Keratinocyte (primary cell): ENCODE results near the gene FEZF1. TPM values are rescaled to one million over a fixed set of nuclear protein-coding genes. Genes with fewer than 3 reads are reported as not detected.

ENCODE experiments used
- DNase-seq: peaks from one replicate; pipeline ENCODE4 v3.0.0-alpha.2; 2011; ENCODE audit warnings: low read depth, missing footprints, low spot score
- FAIRE-seq: peaks from 2 replicates; lab custom pipeline; 2011; peaks lifted over from hg19 to GRCh38; lab: Jason Lieb, UNC
- H2AFZ ChIP-seq: 2 replicates; pipeline ENCODE4 v1.6.0; 2012; ENCODE audit warnings: low read length, control low read depth, inconsistent platforms; ENCODE audit not compliant: control insufficient read depth
- H3K27ac ChIP-seq: 2 replicates; pipeline ENCODE4 v1.5.1; 2011; ENCODE audit warnings: low read length; ENCODE audit not compliant: control insufficient read depth, insufficient read depth
- H3K27me3 ChIP-seq: 3 replicates; pipeline ENCODE4 v1.6.0; 2011; ENCODE audit warnings: low read length; ENCODE audit not compliant: control insufficient read depth, insufficient read depth; ENCODE audit errors: extremely low read depth
- H3K36me3 ChIP-seq, 2 experiments: 2 replicates in 1 of 2; 3 replicates in 1 of 2; pipeline ENCODE4 v1.5.1; 2011; ENCODE audit warnings: low read length in 2 of 2, mild to moderate bottlenecking in 1 of 2; ENCODE audit not compliant: control insufficient read depth in 2 of 2, insufficient read depth in 2 of 2; ENCODE audit errors: extremely low read depth in 1 of 2
- H3K4me1 ChIP-seq: 3 replicates; pipeline ENCODE4 v1.5.1; 2011; ENCODE audit warnings: low read length; ENCODE audit not compliant: control insufficient read depth, insufficient read depth; ENCODE audit errors: extremely low read depth
- H3K4me2 ChIP-seq: 3 replicates; pipeline ENCODE4 v1.6.0; 2011; ENCODE audit warnings: low read depth, low read length; ENCODE audit not compliant: control insufficient read depth, insufficient read depth; ENCODE audit errors: extremely low read depth
- H3K4me3 ChIP-seq, 3 experiments: fragments of 200-600 bp in 1 of 3; sonication (generic) in 1 of 3; 2 replicates in 2 of 3; 3 replicates in 1 of 3; pipeline ENCODE4 v1.5.1; 2011 to 2016; ENCODE audit warnings: low read length in 3 of 3, mild to moderate bottlenecking in 3 of 3, control low read depth in 2 of 3, inconsistent platforms in 1 of 3, low read depth in 1 of 3, mixed read lengths in 1 of 3, mixed run types in 1 of 3, moderate library complexity in 1 of 3; ENCODE audit not compliant: control insufficient read depth in 2 of 3, insufficient read depth in 2 of 3; ENCODE audit errors: extremely low read depth in 1 of 3
- H3K79me2 ChIP-seq: 2 replicates; pipeline ENCODE4 v1.6.0; 2012; ENCODE audit warnings: low read length; ENCODE audit not compliant: control insufficient read depth, insufficient read depth
- H3K9ac ChIP-seq: 3 replicates; pipeline ENCODE4 v1.6.0; 2011; ENCODE audit warnings: low read length; ENCODE audit not compliant: control insufficient read depth, insufficient read depth; ENCODE audit errors: extremely low read depth
- H3K9me1 ChIP-seq: 3 replicates; pipeline ENCODE4 v1.6.0; 2011; ENCODE audit warnings: low read length; ENCODE audit not compliant: control insufficient read depth, insufficient read depth; ENCODE audit errors: extremely low read depth
- H3K9me3 ChIP-seq: 2 replicates; pipeline ENCODE4 v1.5.1; 2012; ENCODE audit warnings: low read depth, low read length; ENCODE audit not compliant: control insufficient read depth
- H4K20me1 ChIP-seq: 3 replicates; pipeline ENCODE4 v1.6.0; 2011; ENCODE audit warnings: low read length; ENCODE audit not compliant: control insufficient read depth, insufficient read depth; ENCODE audit errors: extremely low read depth
- EZH2 ChIP-seq: IDR thresholded peaks from one replicate; pipeline ENCODE4 v1.6.1; 2012; ENCODE audit warnings: inconsistent platforms, mild to moderate bottlenecking, low read length, moderate library complexity
- dilution Hi-C: fragments of 300-500 bp; cut with MboI; formaldehyde crosslinking; loops from one replicate; pipeline ENCODE4 v1.7.0; 2020; ENCODE audit warnings: low sequenced_read_pairs; ENCODE audit not compliant: extremely low pct_ligation_motif_present
- polyA plus RNA-seq, 5 experiments: library from polyadenylated mRNA; depleted of rRNA in 3 of 5; stranded (reverse) in 3 of 5; stranded (forward) in 1 of 5; unstranded in 1 of 5; fragments of >200 nt; gene quantifications; 1 replicate in 1 of 5; 2 replicates in 3 of 5; 3 replicates in 1 of 5; pipeline versions ENCODE4 v1.2.1 to v1.2.3, GENCODE V29; 2011 to 2012; ENCODE audit warnings: missing spikeins in 2 of 5, low read depth in 1 of 5, low replicate concordance in 1 of 5
- TF ChIP-seq, protein P1 (sequence below), 3 experiments: IDR thresholded peaks in 1 of 3; conservative IDR thresholded peaks in 1 of 3; optimal IDR thresholded peaks in 1 of 3; 2 replicates in 2 of 3; 3 replicates in 1 of 3; pipeline versions ENCODE3 to v1.5.1; 2011; ENCODE audit warnings: low read length in 3 of 3, mild to moderate bottlenecking in 3 of 3, moderate library complexity in 2 of 3, control low read depth in 1 of 3, inconsistent platforms in 1 of 3; ENCODE audit not compliant: insufficient read depth in 2 of 3; ENCODE audit errors: extremely low read depth in 1 of 3

FEZF1 gene
- polyA plus RNA-seq, 1 donor (not counting 4 experiments of a cell fraction or from before 2014, with no cell fraction given), result not detected

DNA sequence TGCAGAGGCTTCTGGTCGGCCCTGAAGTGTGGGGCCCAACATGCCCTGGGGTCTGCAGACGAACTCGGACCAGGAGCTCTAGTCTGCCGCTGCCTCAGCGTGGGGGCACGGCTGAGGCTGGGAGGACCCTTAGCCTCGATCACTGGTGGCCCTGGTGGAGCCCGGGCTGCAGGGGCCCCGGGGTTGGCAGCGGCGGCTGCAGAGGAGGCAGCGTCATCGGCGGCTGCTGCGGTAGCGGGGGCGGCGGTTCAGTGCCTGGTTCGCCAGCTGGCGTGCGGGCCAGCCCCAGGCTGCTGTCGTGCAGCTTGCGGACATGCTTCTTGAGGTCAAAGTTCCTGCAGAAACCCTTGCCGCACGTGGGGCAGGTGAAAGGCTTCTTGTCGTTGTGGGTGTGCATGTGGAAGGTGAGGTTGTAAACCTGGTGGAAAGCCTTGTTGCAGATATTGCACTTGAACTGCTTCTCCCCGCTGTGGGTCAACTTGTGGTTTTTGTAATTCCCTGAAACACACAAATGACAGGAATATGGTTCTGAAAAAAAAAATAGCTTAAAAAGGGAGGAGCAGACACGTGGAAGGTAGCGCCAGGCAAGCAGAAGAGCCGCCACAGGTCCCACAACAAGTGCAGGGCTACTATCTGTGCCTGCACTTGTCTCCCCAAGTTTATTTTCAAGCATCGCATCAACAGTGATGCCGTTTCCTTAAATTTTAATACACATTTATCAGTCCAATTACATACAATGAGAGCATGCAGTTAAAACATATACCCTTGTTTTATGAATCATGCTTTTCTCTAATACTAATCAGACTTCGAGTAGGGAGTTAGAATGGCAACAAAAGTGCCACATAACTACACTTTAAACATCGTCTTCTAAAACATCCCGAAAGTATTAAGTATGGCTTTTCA is 2.4 kb downstream of the FEZF1 start:
- no peak overlapping the region for H3K27ac ChIP-seq
- TF ChIP-seq, protein P1, sequence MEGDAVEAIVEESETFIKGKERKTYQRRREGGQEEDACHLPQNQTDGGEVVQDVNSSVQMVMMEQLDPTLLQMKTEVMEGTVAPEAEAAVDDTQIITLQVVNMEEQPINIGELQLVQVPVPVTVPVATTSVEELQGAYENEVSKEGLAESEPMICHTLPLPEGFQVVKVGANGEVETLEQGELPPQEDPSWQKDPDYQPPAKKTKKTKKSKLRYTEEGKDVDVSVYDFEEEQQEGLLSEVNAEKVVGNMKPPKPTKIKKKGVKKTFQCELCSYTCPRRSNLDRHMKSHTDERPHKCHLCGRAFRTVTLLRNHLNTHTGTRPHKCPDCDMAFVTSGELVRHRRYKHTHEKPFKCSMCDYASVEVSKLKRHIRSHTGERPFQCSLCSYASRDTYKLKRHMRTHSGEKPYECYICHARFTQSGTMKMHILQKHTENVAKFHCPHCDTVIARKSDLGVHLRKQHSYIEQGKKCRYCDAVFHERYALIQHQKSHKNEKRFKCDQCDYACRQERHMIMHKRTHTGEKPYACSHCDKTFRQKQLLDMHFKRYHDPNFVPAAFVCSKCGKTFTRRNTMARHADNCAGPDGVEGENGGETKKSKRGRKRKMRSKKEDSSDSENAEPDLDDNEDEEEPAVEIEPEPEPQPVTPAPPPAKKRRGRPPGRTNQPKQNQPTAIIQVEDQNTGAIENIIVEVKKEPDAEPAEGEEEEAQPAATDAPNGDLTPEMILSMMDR (optimal IDR thresholded peaks at IDR 0.05 in 1 of 3, IDR thresholded peaks at IDR 0.05 in 1 of 3, conservative IDR thresholded peaks at IDR 0.05 in 1 of 3; ENCODE audit: extremely low read depth in 1 of 3, insufficient read depth in 2 of 3, low read length in 3 of 3), result no peak
- peak; percentile 8 for TF ChIP-seq EZH2
- H3K9me3 ChIP-seq, result peaks cover 6% of the 10 kb centered on the region
- H3K36me3 ChIP-seq, result no peaks in the 10 kb centered on the region
- peaks cover 4% of the 10 kb centered on the region for H4K20me1 ChIP-seq
- dilution Hi-C loops, result no loop called here
- H3K79me2 ChIP-seq, result no peaks in the 10 kb centered on the region
- H3K27me3 ChIP-seq, result peaks cover 82% of the 10 kb centered on the region
- DNase-seq (no peak), FAIRE-seq (no peak)
- H2AFZ ChIP-seq, result no peak overlapping the region
- H3K4me3 ChIP-seq, result no peak overlapping the region
- H3K4me2 ChIP-seq, result no peak overlapping the region
- H3K9ac ChIP-seq, result no peak overlapping the region
- H3K9me1 ChIP-seq, result no peaks in the 10 kb centered on the region
- no peaks in the 10 kb centered on the region for H3K4me1 ChIP-seq

DNA sequence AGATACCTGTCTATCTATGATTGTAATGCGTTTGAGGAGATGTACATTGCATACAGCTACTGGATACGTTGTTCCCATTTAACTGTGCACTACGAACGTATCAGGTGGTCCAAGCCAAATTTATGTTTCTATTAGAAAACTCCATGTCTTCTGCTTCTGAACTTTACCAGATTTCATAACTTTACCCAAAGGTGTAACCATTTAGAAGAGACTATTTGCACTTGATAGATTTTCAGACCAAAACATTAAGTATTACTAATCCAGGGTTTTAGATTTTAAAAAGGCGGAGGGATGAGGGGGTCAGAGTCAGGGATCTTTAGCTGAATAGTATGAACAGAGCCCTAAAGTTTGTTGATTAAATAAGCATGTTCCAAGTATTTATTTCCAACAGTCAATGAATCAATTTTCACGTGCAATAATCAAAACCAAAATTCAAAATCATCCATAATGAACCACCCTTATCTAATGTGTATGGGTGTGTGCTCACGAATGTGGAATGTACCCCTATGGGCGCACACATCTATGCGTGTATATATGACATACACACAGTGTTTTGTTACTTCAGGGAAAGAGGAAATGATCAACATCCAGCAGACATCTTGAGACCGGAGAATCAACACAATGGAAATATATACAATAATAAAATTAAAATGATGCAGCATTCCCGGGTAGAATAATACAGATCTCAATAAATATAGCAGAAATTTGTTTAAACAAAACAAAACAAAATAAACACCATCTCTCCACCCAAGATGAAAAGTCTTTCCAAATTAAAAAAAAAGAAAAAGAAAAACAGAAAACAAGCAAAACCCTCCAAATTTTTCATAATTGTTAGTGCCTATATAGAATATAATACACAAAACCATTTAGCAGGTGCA is 3.4 kb downstream of the FEZF1 start:
- FAIRE-seq, result no peak
- H2AFZ ChIP-seq, result no peak overlapping the region
- H3K79me2 ChIP-seq, result no peaks in the 10 kb centered on the region
- no peak overlapping the region for H3K27ac ChIP-seq
- peaks cover 73% of the 10 kb centered on the region for H3K27me3 ChIP-seq
- H3K9me3 ChIP-seq, result peaks cover 6% of the 10 kb centered on the region
- H3K4me1 ChIP-seq, result no peaks in the 10 kb centered on the region
- TF ChIP-seq EZH2, result no peak
- TF ChIP-seq, protein P1 (optimal IDR thresholded peaks at IDR 0.05 in 1 of 3, IDR thresholded peaks at IDR 0.05 in 1 of 3, conservative IDR thresholded peaks at IDR 0.05 in 1 of 3; ENCODE audit: extremely low read depth in 1 of 3, insufficient read depth in 2 of 3, low read length in 3 of 3), result no peak
- no peak overlapping the region for H3K4me3 ChIP-seq
- peaks cover 4% of the 10 kb centered on the region for H4K20me1 ChIP-seq
- dilution Hi-C loops, result no loop called here
- no peaks in the 10 kb centered on the region for H3K36me3 ChIP-seq
- no peak overlapping the region for H3K4me2 ChIP-seq
- no peak overlapping the region for H3K9ac ChIP-seq
- no peaks in the 10 kb centered on the region for H3K9me1 ChIP-seq
- no peak for DNase-seq
